ENCODE data around the gene HMX2.

GRCh38 chr10:123100030-123100762 is 47.7 kb upstream of the HMX2 start:
- TF ChIP-seq CTCF (IDR thresholded peaks at IDR 0.05) = no peak
- no peak for TF ChIP-seq EP300 (IDR thresholded peaks at IDR 0.05)

All from suprapubic skin (tissue), 3 donors.